Gastrocnemius medialis (tissue), 4 donors: ENCODE data around the gene PRKAG2.

Experiments
- POLR2A ChIP-seq, 2 donors: fragments of 450-650 bp; IDR thresholded peaks; one replicate each; pipeline ENCODE4 v1.6.1; 2017; ENCODE audit warnings: antibody characterized with exemption in 2 of 2, mild to moderate bottlenecking in 2 of 2, moderate library complexity in 2 of 2
- TF ChIP-seq, protein P1 (sequence below), 5 experiments: fragments of 450-650 bp in 3 of 5; fragments of 200-600 bp in 2 of 5; sonication (generic) in 2 of 5; IDR thresholded peaks in 4 of 5; conservative IDR thresholded peaks in 1 of 5; 1 replicate in 4 of 5; 2 replicates in 1 of 5; pipeline ENCODE4 v1.5.1; 2016 to 2019; ENCODE audit warnings: antibody characterized with exemption in 5 of 5, mild to moderate bottlenecking in 3 of 5, moderate library complexity in 3 of 5

DNA sequence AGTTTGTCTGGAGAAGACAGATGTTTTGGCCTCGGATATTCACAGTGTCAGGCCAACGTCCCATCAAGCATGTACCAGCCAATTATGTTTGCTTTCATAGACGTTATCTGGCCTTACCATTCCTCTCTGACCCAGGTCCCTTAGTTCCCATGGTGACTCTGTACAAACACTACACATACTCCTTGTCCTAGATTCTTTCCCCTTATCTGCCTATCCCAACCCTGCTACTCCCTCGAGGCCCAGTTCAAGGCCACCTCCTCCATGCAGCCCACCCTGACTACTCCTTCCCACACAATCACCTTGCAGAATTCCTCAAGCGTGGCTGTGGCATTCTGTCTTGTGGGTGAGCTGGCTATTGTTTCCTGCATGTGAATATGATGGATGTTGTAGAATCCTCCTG lies 155.2 kb downstream of the PRKAG2 start:
- TF ChIP-seq, protein P1, sequence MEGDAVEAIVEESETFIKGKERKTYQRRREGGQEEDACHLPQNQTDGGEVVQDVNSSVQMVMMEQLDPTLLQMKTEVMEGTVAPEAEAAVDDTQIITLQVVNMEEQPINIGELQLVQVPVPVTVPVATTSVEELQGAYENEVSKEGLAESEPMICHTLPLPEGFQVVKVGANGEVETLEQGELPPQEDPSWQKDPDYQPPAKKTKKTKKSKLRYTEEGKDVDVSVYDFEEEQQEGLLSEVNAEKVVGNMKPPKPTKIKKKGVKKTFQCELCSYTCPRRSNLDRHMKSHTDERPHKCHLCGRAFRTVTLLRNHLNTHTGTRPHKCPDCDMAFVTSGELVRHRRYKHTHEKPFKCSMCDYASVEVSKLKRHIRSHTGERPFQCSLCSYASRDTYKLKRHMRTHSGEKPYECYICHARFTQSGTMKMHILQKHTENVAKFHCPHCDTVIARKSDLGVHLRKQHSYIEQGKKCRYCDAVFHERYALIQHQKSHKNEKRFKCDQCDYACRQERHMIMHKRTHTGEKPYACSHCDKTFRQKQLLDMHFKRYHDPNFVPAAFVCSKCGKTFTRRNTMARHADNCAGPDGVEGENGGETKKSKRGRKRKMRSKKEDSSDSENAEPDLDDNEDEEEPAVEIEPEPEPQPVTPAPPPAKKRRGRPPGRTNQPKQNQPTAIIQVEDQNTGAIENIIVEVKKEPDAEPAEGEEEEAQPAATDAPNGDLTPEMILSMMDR (IDR thresholded peaks at IDR 0.05 in 4 of 5, conservative IDR thresholded peaks at IDR 0.05 in 1 of 5), result no peak
- no peak for TF ChIP-seq POLR2A (IDR thresholded peaks at IDR 0.05)
